ENCODE data around the gene EEF1AKMT4.
"Not testable (repeated sequence)": the region's sequence is repeated elsewhere in the genome, so short reads cannot be mapped to it uniquely, and the experiment has no call there.

The EEF1AKMT4 gene

DNA sequence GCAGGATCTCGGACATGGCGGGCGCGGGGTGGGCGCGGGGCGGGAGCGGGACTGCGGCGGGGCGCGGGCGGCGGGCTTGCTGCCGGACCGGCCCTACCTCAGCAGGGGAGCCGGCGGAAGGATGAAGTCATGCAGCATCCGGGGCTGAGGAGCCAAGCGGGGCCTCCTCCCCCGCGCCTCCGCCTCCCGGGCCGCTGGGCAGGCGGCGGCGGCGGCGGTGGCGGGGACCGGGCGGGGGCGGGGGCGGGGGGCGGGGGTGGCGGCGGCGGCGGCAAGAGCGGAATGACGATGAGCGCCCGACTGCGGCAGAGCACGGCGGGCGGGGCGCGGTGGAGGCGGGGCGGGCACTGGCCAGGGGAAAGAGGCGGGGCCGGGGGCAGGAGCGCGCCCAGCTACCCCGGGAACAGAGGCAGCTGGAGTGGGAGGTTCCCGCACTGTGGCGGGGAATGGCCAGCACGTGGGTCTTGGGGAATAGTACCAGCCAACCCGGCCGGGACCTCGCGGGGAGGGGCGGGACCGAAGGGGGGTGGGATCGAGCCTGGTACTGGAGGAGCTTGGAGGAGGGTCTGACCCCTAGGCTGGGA, 11.9 kb downstream of the EEF1AKMT4 start, which contains the start of gene CAMK2N2:
CAMK2N2 (minus strand) TSS at position 284 of the 584 bp plus-strand sequence; CDS start at position 16, 268 bp downstream.
- no peak for FAIRE-seq

DNA sequence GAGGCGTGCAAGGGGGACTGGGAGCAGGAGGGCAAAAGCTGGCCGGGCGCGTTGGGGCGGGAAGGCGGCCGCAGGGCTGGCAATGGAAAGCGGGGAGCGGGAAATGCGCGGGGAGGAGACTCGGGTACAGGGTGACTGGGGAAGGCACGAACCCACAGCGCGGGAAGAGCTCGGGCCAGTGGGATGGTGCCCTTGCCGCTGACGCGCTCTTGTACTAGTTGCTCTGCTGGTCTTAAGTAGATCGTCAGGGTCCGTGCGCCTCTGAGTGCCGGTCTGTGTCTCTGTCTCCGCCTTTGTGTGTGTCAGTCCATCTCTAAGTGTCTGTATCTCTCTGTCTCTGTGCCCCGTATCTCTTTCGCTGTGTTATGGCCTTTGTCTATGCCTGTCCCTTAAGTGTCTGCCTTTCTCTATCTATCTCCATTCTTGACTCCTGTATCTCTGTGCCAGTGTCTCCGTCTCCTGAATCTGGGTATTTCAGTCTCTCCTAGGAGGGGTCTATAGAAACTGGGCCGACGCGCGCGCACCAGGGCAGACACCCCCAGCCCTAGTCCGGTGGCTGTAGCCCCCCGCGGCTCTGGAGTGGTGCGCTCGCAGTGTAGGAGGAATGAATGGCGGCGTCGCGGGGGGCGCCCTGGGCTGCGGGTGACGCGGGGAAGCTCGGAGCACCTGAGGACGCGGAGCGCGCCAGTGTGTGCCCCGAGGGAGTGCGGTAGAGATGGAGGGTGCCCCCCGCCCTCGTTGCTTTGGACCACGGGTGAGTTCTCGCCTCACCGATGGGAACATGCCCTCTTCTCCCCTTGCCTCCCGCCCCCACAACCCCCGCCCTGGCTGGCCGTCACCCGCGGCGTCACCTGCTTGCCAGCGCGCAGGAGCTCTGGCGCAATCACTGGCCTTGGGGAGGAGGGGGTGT, 12.6 kb downstream of the EEF1AKMT4 start:
- no peak for FAIRE-seq

DNA sequence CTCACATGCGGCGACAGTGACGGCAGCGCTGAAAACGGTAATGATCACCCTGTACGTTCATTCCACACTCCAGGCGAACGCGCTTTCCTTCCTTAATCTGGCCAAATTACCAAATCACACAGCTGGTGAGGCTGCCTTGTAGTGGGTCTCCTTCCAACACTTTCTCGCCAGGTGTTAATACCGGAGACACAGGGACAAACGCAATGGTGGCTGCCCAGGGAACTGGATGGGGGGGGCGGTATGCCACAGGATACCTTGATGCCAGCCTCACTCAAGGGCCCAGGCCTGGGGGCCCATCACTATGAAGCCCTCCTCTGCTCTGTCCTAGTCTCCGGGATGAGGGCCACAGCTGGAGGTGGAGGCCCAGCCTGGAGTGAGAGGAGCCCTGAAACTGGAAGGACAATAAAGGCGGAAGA, 13.3 kb downstream of the EEF1AKMT4 start:
- no peak for FAIRE-seq

DNA sequence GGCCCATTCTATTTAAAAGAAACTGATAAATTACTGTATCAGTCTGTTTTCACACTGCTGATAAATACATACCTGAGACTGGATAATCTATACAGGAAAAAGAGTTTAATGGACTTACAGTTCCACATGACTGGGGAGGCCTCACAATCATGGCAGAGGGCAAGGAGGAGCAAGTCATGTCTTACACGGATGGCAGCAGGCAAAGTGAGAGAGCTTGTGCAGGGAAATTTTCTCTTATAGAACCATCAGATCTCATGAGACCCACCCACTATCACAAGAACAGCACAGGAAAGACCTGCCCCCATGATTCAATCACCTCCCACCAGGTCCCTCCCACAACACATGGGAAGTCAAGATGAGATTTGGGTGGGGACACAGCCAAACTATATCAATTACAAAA, 17.8 kb downstream of the EEF1AKMT4 start:
- FAIRE-seq = not testable (repeated sequence)

DNA sequence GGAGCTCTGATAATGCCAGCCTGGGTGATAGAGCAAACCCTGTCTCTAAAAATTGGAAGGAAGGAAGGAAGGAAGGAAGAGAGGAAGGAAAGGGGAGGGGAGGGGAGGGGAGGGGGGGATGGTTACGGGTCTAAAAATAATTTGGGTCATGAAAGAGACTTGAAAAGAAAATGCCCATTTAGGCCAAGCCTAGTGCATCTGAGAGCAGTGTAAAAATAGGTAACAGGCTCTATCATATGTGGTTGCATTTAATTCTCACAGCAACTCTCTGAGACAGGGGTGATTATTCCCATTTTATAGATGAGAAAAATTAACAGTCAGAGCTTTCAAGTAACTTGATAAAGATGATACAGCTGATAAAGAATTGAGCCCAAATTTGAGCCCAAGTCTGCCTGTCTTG, 22.8 kb downstream of the EEF1AKMT4 start:
- FAIRE-seq = no peak

DNA sequence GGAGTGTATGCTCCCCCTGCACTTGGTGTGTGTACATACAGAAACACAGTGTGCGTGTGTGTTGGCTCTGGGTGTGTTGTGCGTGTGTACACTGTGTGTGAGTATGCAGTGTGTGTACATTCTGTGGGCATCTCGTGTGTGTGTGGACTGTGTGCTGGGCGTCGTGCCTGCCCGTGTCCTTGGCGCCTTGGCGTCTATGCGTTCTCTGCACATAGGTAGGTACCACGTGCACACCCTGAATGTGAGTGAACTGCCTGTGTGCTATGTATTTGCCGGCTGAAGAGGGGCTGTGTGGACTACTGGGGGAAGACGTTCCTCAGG, 25.9 kb downstream of the EEF1AKMT4 start:
- no peak for FAIRE-seq

DNA sequence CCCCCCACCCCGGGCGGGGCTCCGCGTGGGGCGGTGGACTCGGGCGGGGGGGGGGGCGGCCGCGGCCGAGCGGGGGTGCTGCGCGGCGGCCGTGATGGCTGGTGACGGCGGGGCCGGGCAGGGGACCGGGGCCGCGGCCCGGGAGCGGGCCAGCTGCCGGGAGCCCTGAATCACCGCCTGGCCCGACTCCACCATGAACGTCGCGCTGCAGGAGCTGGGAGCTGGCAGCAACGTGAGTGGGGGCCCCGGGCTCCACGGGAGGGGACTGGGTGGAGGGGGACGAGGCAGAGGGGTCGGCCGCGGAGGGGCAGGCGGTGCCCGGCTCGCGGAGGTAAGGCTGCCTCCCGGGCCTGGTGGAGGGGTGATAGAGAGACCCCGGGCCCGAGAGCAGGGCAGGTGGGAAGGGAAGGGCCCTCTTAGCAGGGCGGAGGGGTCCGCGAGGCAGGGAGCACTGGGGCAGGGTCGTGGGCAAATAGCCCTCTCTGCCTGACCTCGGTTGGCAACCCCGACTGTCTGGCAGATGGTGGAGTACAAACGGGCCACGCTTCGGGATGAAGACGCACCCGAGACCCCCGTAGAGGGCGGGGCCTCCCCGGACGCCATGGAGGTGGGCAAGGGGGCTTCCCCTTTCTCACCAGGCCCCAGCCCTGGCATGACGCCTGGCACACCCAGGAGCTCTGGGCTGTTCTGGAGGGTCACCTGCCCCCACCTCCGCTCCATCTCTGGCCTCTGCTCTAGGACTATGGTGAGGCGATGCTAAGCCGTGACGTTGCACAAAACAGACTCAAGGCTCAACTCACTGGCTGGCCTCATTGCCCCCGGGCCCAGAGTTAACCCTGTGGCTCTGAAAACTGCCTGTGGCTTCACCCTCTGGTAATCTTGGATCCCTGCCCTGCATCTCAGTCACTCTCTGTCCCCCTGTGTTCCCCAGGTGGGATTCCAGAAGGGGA, 26.8 kb downstream of the EEF1AKMT4 start, which contains the start of gene ECE2:
ECE2 (plus strand) TSS at position 62 of the 950 bp plus-strand sequence; CDS start at position 194, 132 bp downstream.
- no peak for FAIRE-seq

DNA sequence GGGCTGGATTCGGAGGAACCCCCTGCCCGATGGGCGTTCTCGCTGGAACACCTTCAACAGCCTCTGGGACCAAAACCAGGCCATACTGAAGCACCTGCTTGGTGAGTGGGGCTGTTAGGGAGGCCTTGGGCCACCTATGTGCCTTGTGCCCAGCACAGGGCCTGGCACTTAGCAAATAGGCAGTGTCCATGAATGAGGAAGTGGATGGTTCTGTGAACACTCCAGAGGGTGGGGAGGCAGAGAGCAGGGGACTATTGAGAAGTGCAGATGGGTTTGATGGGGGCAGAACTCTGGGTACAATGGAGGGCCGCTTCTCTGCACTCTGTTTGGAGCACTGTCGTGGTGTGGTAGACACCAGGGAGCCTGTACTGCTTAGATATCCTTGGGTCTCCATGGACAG, 27.9 kb downstream of the EEF1AKMT4 start:
- FAIRE-seq = no peak

DNA sequence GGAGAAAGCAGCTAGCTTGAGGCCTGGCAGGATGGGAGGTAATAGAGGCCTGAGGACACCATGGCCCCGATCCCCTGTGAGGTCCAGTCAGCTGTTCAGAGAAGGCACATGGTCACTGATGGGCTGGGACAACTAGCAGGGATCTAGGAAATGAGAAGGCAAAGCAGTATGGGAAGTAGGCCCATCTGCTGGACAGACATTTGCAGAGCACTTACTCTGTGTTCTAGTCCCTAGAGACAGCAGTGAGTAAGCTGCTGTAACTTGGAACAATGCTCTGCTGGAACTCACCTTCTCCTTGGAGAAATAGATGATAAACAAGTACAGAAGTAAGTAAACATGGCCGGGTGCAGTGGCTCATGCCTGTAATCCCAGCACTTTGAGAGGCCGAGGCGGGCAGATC, 33.5 kb downstream of the EEF1AKMT4 start:
- FAIRE-seq = no peak

DNA sequence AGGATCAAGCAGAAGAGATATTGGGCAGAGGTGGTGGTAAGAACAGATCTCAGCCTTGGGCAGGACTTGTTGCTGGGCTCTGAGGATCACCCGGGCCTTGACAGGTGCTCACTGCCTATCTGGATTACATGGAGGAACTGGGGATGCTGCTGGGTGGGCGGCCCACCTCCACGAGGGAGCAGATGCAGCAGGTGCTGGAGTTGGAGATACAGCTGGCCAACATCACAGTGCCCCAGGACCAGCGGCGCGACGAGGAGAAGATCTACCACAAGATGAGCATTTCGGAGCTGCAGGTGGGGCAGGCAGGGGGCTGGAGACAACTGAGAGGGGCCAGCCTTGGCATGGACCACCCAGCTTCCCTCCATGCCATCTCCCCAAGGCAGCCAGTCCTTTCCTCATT, 34.2 kb downstream of the EEF1AKMT4 start:
- no peak for FAIRE-seq

DNA sequence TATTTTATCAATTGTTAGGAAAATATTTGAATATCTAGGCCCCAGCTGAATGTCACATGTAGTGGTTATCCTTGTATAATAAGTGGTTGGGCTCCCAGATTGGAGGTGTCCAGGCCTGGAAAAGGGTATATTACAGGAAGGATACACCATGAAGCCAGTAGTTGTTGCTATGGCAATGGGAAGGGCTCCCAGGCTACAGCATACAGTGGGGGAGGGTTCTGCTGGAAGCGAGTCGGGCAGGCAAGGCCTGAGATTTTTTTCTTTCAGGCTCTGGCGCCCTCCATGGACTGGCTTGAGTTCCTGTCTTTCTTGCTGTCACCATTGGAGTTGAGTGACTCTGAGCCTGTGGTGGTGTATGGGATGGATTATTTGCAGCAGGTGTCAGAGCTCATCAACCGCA, 35.2 kb downstream of the EEF1AKMT4 start:
- FAIRE-seq = no peak

DNA sequence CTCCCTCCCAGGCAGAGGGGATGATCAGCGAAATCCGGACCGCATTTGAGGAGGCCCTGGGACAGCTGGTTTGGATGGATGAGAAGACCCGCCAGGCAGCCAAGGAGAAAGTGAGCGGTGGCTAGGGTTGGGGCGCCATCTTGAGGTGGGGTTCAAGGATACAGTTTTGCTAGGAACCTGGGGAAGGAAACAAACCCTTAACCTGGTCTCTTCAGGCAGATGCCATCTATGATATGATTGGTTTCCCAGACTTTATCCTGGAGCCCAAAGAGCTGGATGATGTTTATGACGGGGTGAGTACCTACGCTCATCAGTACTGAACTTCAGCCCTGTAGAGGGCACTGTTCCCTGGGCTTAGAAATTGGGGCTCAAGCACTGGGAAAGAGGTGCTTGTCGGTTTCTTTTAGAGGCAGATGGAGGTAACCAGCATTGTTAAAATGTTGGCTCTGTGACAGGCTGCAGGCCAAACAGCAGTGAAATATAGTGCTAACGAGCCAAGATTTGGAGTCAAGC, 40.0 kb downstream of the EEF1AKMT4 start:
- FAIRE-seq = no peak

DNA sequence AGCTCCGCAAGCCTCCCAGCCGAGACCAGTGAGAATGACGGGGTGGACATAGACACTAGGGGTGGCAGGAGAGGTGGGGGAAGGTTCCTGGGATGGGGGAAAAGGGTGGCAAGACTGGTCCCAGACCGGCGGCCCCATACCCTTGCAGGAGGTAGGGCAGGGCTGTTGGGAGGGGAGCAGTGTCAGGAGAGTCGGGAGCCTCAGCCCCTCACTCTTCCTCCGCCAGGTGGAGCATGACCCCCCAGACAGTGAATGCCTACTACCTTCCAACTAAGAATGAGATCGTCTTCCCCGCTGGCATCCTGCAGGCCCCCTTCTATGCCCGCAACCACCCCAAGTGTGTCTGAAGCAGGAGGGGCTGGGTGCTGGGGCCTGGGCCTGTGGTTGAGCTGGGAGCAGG, 40.9 kb downstream of the EEF1AKMT4 start:
- no peak for FAIRE-seq

DNA sequence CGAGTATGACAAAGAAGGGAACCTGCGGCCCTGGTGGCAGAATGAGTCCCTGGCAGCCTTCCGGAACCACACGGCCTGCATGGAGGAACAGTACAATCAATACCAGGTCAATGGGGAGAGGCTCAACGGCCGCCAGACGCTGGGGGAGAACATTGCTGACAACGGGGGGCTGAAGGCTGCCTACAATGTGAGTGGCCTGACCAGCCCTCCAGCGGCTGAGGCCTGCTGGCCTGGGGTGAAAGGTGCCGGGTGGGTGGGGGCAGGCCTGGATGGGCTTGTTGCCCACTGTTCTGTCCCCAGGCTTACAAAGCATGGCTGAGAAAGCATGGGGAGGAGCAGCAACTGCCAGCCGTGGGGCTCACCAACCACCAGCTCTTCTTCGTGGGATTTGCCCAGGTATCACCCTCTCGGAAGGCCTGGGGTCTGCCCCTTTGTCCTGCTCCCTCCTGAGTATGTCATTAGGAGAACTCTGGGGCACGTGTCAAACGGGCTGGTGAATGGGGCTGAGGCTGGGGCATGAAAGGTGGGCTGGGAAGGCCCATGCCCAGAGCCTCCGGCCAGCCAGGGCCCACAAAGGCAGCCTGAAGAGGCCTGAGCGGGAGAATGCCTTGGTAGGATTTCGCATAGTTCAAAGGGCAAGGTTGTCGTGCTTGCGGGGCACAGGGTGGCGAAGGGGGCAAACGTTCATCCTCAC, 41.7 kb downstream of the EEF1AKMT4 start:
- FAIRE-seq = no peak

DNA sequence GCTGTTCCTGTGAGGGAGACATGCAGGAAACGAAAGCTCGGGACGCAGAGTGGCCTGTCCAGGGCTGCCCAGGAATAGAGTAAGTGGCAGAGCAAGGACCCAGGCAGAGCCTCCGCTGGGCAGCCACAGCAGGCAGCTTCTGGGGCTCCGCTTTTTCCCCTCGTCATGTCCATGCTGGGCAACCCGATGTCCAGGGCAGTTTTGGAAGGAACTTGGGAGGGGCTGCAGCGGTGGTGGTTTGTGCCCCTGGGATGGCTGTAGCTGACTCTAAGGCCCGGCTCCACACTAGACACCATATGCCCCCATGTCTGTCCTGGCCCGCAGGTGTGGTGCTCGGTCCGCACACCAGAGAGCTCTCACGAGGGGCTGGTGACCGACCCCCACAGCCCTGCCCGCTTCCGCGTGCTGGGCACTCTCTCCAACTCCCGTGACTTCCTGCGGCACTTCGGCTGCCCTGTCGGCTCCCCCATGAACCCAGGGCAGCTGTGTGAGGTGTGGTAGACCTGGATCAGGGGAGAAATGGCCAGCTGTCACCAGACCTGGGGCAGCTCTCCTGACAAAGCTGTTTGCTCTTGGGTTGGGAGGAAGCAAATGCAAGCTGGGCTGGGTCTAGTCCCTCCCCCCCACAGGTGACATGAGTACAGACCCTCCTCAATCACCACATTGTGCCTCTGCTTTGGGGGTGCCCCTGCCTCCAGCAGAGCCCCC, 42.4 kb downstream of the EEF1AKMT4 start:
- FAIRE-seq = no peak

DNA sequence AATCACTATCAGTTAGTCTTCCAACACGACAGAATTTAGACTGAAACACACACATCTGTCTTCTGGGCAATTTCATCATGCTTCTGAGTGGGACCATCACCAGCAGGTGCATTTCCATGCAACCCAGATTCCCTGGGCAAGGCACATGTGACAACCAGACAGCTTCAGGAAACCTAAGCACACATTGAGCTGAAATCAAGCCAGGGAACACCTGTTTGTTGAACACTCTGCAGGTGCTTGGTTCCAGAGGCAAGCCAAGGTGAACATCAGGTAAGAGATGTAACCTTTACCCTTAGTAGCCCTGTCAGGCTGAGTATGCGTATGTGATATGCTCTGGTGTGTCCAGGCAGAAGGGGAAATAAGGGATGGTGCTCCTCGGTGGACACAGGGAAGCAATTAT, 46.3 kb downstream of the EEF1AKMT4 start:
- FAIRE-seq = no peak

DNA sequence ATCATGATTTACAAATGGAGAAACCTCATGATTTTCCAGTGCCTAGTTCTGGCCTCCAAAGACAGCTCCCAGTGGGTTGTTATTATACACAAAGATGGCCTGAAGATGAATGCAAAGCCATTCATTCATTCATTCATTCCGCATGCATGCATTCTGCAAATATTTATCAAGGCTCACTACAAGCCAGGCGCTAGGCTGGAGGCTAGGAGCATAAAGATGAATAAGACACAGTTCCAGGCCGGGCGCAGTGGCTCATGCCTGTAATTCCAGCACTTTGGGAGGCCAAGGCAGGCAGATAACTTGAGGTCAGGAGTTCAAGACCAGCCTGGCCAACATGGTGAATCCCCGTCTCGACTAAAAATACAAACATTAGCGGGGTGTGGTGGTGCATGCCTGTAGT, 47.1 kb downstream of the EEF1AKMT4 start:
- no peak for FAIRE-seq

DNA sequence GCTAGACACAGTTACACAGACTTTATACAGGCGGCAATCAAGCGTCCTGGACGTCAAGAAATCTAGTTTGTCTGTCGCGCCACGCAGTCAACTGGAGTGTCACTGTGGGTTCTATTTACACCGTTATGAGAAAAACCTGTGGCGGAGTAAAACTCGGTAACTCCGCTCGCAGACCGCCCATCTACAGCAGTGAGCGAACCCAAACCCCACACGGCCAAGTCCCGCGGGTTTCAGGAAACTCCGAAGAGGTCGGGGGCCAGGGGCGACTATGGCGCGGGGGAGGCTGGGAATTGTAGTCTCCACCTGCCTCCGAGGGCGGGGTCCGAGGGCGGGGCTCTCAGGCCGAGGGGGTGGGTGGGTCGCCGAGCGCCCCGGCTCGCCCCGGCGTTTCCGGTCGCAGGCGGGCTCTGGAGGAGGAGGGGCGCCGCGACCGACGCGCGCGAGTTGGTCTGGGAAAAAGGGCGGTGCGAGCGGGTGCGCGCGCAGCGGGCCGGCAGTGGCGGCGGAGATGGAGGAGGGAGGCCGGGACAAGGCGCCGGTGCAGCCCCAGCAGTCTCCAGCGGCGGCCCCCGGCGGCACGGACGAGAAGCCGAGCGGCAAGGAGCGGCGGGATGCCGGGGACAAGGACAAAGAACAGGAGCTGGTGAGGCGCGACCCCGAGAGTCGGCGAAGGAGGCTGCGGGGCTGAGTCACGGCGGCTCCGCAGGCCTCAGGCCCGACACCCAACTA, 49.5 kb downstream of the EEF1AKMT4 start, which contains the start of gene PSMD2:
PSMD2 (plus strand) TSS at position 483 of the 729 bp plus-strand sequence; CDS start at position 509, 26 bp downstream.
- no peak for FAIRE-seq

DNA sequence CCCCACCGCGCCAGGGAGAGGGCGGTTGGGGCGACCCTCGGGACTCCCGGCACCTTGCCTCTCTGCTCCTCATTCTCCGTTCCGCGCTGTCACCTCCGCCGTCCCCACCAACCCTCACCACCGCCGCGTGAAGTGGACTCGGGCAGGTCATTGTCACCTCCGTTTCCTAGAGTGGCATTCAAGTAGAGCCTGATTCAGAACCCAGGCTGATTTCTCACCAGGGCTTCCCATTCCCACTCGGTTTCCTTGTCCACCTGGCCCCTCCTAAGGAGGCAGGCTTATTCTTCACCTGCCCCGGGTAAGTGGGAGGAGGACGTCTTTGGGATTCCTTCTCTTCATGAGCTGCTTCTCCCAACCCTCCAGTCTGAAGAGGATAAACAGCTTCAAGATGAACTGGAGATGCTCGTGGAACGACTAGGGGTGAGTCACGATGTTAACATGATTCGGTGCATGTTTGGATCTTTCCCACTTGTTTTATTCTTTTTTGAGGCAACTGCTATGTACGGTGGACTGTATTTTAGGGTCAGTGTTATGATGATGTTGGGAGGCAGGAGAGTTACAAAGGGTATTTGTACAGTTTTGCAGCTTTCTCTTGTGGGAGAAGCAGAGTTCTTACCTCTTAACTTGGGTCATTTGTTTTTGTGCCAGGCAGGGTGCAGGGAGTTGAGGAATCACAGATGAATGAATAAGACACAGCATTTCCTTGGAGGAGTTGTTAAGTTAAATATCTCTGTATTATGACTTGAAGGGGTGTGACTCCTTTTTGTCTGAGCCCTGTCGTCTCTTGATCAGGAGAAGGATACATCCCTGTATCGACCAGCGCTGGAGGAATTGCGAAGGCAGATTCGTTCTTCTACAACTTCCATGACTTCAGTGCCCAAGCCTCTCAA, 50.3 kb downstream of the EEF1AKMT4 start:
- FAIRE-seq = no peak

DNA sequence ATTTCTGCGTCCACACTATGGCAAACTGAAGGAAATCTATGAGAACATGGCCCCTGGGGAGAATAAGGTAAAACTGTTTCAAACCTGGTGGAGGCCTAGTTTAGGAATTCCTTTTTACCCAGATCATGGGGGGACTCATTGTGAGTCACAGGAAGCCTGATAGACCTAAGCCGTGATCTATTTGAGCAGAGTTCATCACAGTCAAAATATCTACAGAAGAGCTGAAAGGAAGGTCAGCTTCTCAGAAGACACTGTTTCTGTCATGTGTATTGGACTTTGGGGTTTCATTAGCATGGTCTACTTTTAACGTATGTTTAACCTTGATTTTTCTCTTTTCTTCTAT, 50.9 kb downstream of the EEF1AKMT4 start:
- no peak for FAIRE-seq
